Fibroblast of lung (primary cell): ENCODE data around the gene GZMB.

Experiments
- EZH2 ChIP-seq: IDR thresholded peaks from 2 replicates; pipeline ENCODE4 v1.5.1; 2012; ENCODE audit warnings: low read length, control low read depth, mild to moderate bottlenecking; ENCODE audit errors: missing control alignments
- TF ChIP-seq, protein P1 (sequence below), 2 donors: IDR thresholded peaks in 1 of 2; conservative IDR thresholded peaks in 1 of 2; 1 replicate in 1 of 2; 2 replicates in 1 of 2; pipeline ENCODE4 v1.5.1; 2011 to 2012; ENCODE audit warnings: low read length in 2 of 2, control low read depth in 1 of 2, inconsistent platforms in 1 of 2, low read depth in 1 of 2, mild to moderate bottlenecking in 1 of 2

DNA sequence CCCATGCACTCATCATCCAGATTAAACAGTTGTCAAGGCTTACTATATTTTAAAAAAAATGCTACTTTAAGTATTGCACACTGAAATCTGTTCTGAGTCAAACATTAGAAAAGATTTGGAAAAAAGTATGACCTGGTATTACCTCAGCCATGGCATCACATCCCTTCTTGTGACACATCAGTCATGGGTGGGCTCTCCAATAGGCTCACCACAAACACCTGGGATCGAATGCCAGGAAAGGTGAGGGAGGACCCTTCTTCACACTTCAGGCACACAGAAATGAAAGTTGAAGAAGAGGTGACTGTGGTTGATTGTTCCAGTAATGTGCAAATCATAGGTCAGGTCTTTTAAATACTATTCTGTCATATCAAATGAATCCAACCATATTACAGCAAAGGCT lies 36.6 kb upstream of the GZMB start:
- TF ChIP-seq, protein P1, sequence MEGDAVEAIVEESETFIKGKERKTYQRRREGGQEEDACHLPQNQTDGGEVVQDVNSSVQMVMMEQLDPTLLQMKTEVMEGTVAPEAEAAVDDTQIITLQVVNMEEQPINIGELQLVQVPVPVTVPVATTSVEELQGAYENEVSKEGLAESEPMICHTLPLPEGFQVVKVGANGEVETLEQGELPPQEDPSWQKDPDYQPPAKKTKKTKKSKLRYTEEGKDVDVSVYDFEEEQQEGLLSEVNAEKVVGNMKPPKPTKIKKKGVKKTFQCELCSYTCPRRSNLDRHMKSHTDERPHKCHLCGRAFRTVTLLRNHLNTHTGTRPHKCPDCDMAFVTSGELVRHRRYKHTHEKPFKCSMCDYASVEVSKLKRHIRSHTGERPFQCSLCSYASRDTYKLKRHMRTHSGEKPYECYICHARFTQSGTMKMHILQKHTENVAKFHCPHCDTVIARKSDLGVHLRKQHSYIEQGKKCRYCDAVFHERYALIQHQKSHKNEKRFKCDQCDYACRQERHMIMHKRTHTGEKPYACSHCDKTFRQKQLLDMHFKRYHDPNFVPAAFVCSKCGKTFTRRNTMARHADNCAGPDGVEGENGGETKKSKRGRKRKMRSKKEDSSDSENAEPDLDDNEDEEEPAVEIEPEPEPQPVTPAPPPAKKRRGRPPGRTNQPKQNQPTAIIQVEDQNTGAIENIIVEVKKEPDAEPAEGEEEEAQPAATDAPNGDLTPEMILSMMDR (conservative IDR thresholded peaks at IDR 0.05 in 1 of 2, IDR thresholded peaks at IDR 0.05 in 1 of 2; ENCODE audit: low read depth in 1 of 2, low read length in 2 of 2) = no peak
- no peak for TF ChIP-seq EZH2
